ENCODE data around the gene CXCR5.

DNA sequence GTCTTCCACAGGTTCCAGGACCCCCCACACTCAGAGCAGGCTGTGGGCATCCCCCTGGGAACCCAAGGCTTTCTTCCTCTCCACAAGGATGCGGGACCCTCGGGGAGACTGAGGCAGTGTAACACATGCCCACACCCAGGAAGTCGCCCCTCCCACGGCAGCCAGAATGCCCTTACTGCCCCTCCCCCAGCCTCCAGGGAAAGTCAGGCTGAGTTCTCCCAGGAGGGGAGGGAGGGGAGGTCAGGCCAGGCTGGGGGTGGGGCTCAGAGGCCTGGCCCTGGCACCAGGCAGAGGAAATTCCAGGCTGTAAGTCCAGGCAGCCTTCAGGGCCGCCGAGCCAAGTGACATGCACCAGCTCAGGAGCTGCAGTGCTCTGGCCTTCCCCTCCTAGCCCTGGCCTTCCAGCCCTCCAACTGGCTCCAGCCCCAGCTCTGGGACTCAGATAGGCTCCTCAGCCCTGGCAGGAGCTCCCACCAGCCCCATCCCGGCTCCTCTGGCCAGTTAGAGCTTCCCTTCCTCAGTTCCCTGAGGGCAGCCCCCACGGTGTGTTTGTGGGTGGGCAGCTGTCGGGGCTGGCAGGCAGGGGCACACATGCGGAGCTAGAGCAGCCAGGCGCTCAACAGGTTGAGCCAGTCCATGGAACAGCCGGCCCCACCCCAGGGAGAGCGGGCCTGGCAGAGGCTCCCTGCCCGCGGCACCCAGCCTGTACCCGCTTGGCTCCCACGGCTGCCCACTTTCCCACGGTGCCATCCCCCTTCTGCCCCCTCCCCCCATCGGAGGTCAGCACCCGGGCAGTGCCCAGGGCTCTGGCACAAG is 38.4 kb downstream of the CXCR5 start:
- TF ChIP-seq NR2C2 (IDR thresholded peaks at IDR 0.05; ENCODE audit: borderline replicate concordance, control insufficient read depth, insufficient read length, low read depth): no peak
- no peak for TF ChIP-seq ZNF207 (IDR thresholded peaks at IDR 0.05; ENCODE audit: borderline replicate concordance)
- no peak for TF ChIP-seq POLR2A (IDR thresholded peaks at IDR 0.05; ENCODE audit: low read depth, low read length)
- TF ChIP-seq, protein P1, sequence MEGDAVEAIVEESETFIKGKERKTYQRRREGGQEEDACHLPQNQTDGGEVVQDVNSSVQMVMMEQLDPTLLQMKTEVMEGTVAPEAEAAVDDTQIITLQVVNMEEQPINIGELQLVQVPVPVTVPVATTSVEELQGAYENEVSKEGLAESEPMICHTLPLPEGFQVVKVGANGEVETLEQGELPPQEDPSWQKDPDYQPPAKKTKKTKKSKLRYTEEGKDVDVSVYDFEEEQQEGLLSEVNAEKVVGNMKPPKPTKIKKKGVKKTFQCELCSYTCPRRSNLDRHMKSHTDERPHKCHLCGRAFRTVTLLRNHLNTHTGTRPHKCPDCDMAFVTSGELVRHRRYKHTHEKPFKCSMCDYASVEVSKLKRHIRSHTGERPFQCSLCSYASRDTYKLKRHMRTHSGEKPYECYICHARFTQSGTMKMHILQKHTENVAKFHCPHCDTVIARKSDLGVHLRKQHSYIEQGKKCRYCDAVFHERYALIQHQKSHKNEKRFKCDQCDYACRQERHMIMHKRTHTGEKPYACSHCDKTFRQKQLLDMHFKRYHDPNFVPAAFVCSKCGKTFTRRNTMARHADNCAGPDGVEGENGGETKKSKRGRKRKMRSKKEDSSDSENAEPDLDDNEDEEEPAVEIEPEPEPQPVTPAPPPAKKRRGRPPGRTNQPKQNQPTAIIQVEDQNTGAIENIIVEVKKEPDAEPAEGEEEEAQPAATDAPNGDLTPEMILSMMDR (IDR thresholded peaks at IDR 0.05 in 2 of 3, conservative IDR thresholded peaks at IDR 0.05 in 1 of 3; ENCODE audit: control insufficient read depth in 2 of 3, extremely low read depth in 1 of 3, insufficient read depth in 1 of 3, low read depth in 3 of 3, low read length in 3 of 3): no peak
- TF ChIP-seq EP300 (IDR thresholded peaks at IDR 0.05; ENCODE audit: borderline replicate concordance in 1 of 2, control insufficient read depth in 1 of 2, low read depth in 2 of 2, low read length in 2 of 2): no peak
- TF ChIP-seq ZNF274 (IDR thresholded peaks at IDR 0.05; ENCODE audit: insufficient read depth, insufficient read length): no peak
